Forelimb muscle (tissue), 1 donor: ENCODE data around the gene CD7. TPM values are rescaled to one million over a fixed set of nuclear protein-coding genes. Genes with fewer than 3 reads are reported as not detected.

Experiments used
- DNase-seq: peaks from one replicate; pipeline ENCODE4 v3.0.0-alpha.2; 2013; ENCODE audit warnings: low read depth
- polyA plus RNA-seq: library from polyadenylated mRNA; unstranded; fragments of 120-200 nt; gene quantifications from one replicate; pipeline ENCODE4 v1.2.1, GENCODE V29; 2013; ENCODE audit not compliant: insufficient read length

CD7 gene
- polyA plus RNA-seq, 1 donor, result 0.43 TPM

DNA sequence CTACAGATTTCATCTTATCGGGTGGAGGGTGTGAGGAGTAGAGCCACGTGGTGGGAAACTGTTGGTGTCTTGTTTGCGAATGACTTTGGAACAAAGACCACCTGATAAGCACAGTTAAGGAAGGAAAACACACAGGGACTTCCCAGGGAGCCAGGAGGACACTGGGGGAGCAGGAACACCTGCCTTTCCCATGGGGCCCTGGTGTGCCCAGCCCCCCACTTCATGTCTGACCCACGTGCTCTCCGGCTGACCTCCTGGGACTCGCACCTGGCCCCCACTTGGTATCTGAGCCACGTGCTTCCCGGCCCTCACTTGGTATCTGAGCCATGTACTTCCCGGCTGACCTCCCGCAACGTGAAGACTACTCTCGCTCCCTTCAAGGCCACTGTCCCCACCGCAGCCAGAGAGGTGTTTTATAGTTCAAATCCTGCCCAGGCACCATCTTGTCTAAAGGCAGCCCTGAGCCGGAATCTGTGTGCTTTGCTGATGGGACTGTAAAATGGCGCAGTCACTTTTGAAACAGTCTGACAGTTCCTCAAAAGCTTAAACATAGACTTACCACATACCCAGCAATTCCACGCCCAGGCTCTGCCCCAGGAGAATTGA lies 38.5 kb downstream of the CD7 start:
- no peak for DNase-seq

DNA sequence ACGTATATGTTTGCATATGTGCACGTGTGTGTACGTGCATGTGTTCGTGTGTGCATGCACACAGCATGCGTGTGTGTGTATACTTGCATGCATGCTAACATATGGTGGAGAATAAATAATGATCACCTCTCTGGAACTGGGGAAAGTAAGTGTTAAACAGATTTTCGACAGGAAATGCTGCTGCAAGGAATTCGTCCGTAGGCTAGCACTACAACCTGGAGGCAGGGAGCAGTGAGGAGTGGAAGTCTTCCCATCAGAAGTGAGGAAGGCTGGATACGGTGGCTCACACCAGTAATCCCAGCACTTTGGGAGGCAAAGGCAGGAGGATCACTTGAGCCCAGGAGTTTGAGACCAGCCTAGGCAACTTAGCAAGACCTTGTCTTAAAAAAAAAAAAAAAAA lies 39.1 kb downstream of the CD7 start:
- DNase-seq, result no peak

DNA sequence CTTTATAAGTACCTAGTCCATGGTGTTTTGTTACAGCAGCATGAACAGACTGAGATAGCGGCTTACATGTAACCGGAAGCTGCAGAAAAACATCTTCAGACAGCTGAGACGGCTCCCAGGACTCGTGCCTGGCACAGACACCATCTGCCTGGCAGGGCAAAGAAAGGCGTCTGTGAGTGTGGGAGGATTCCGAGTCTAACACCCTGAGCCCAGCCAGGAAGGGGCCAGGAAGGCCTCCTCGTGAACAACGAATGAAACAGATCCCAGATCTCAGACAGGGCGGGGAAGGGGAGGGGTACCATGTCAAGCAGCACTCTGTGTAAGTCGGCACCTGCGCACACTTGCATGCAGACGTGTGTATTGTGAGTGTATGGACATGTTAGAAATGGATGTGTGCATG lies 39.6 kb downstream of the CD7 start:
- no peak for DNase-seq

DNA sequence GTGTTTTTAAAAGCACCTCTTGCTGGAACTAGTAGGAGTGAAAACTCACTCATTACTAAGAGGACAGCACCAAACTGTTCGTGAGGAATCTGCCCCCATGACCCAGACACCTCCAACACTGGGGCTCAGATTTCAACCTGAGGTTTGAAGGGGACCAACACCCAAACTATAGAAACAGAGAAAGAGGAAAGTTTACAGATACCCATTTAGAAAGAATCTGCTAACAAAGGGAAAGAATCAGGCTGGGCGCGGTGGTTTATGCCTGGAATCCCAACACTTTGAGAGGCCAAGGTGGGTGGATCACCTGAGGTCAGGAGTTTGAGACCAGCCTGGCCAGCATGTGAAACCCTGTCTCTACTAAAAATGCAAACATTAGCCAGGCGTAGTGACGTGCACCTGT lies 40.5 kb downstream of the CD7 start:
- DNase-seq, result no peak

DNA sequence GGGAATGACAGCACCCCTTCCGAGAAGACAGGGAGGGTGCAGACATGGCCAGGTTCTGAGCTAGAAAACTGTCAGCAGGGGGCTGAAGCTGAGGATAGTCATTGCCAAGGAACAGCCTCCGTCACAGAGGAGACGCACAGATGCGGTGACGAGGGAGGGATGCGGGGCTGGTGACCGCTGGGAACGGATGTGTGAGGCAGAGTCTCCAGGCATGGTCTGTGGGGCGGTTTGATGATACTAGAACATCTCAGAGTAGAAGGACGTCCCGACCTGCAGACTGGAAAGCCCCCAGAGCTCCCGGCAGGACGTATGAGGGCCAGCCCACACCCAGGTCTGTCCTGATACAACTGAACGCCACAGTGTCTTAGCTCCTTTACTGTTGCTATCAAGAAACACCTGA lies 42.1 kb downstream of the CD7 start:
- DNase-seq, result no peak

DNA sequence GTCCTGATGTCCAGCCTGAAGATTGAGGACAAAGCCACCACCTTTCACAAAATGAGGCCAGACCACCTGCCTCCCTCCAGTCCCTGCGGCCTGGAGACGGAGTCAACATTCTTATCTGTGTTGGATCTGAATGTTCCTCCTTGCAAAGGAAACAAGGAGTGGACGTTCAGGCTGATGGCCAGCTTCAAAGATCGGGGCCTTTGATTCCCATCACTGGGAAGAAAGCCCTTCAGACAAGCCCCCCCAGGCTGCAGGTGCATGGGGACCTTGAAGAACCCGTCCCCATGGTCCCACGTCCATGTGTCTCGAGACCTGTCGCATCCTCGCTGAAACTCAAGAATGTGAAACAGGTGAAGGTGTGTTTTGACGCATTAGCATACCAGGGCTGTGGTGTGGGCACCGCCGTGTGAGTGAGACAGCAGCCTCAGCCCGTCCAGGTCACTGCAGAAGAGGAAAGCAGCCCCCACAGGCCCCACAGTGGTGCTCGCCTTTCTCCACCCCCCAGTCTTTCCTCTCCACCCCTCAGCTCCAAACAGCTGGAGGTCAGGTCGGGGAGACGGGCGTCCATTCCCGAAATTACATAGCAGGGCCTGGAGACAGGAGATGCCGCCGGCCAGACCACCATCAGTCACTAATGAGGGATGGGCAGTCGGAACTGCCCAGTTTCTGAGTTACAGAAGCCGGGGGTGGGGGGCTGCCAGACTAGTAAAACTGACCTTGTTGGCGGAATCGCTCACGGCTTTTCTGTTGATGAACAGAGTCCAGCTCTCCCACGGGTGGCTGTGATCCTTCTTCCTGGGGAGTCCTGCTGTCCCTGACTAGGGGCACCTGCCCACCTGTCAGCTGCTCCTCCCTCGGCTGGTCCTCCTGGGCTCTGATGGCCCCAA lies 43.0 kb downstream of the CD7 start:
- no peak for DNase-seq

DNA sequence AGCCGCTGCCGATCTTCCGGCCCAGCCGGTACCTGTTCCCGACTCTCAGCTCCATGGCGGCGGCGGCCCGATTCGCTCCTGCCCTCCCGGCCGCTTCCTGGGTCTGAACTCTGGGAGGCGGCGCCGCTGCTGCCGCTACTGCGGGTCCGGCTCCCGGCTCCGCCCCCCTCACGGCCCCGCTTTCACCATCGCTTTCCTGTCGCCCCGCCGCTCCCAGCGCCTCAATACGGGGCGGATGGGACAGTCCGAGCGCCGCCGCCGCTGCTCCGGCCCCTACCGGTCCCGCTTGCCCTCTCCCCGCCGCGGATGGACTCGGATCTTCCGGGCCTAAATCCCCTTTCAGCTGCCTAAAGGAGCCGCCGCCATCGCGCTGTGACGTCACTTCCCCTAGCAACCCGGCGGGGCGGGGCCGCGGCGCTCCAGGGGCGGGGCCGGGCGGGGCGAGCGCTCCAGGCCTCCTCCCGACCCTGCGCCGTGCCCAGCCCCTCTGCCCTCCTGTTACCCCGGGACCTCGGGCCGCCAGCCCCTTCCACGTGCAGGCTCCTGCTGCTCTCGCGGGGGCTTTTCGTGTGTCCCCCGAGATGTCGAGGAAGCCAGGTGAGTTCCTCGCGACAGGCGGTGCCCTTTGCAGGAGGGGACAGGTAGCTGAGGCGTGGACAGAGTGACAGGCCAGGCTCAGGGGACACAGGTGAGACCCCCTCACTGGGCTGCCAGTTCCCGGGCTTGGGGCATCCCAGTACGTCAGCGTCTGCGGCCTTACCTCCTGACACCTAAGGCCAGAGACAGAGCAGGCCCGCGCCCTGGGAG lies 43.9 kb downstream of the CD7 start, which contains the start of gene CSNK1D:
Gene CSNK1D, minus strand, starts transcription at position 374 of the 807 bp plus-strand sequence. Its CDS starts 319 bp downstream, at position 55.
- DNase-seq, result no peak

DNA sequence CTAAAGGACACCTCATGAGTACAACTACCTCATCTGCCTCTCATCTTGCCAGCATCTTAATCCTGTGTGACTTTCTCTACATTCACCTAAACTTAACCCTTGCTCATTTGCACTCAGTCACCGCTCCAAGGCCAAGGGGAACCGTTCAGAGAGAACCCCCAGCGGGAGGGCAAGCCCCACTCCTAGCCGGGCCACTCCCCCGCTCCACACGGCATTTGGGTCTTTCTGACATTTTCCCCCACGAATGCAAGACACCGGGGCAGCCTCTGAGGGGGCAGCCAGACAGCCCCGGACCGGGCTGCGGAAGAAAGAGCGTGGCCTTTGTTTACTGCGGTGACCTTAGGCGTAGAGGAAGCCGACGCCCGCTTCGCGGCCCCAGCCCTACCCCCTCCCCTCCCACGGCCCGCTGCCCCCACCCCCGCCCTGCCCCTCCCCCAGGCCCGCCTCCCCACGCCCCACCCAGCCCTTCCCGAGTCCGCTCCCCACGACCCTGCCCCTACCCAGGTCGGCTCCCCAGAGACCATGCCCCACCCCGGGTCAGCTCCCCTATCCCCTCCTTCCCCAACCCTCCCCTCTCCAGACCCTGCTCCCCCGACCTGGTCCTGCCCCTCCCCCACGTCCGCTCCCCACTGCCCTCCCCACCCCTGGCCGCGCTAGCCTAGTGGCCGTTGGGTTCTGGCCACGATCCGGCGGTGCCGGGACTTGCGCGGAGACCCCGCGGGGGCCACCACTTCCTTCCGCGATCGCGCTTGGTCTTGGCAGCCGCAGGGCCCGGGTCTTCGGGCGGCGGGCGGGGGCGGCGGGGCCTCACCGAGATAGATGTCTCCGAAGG lies 44.7 kb downstream of the CD7 start:
- no peak for DNase-seq

DNA sequence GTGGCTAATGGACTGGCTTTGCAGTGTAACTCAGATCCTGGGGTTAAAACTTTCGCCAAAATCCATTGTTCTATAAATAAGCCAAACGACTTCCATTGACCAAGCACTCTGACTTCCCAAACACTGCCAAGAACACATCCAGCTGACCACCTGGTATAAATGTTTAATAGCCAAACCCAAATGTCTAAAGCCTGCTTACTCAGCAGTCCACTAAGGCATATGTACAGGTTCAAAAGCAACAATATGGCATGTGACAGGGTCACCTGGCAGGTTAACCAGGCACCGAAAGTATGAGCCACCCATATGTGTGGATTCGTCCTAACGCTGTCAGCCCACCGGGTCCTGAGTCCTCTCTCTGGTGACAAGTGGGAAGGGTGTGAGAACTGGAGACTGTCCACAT lies 46.0 kb downstream of the CD7 start:
- DNase-seq, result no peak

DNA sequence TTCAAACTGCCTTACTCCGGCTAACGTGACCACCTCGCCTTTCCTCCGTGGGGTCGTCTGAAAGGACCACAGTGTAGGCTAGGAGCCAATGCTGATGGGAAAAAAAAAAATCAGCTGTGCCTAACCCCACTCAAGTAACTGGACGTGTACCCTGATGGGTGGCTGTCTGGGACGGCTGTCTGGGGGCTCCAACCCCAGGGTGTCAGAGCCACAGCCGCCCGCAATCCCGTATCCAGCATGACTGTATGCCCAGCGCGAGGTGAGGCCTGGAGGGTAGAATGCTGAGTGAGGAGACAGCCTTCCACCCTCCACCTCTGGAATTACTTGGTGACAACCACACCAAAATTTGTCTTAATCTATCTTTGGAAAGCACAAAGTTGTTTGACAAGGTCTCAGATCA lies 46.8 kb downstream of the CD7 start:
- DNase-seq, result no peak

DNA sequence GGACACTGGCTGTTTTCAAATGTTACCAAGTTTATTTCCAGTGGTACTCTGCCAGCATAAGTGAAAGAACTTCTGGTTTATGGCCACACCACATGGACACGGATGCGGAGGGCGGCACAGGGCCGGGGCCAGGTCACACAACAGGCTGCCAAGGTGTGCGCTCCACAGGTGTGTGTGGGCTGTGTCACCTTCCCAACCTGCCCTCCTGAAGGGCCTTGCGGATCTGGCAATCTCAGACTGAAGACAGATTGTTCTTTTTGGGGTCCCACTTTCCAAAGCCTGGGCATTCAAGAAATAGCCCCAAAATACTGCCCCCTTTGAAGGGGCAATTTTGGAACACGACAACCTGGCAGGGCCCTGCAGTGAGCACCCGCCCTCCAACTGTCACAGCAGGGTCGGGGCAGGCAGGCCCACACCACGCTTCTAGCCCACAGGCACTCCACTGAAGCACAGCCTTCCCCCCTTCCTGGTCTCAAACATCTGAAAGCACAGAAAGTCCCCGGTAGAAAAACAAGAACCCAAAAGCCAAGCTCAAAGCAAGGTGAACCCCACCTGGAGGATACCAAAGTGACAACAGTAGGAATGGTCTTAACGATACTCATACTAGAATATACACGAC lies 47.4 kb downstream of the CD7 start:
- DNase-seq, result no peak

DNA sequence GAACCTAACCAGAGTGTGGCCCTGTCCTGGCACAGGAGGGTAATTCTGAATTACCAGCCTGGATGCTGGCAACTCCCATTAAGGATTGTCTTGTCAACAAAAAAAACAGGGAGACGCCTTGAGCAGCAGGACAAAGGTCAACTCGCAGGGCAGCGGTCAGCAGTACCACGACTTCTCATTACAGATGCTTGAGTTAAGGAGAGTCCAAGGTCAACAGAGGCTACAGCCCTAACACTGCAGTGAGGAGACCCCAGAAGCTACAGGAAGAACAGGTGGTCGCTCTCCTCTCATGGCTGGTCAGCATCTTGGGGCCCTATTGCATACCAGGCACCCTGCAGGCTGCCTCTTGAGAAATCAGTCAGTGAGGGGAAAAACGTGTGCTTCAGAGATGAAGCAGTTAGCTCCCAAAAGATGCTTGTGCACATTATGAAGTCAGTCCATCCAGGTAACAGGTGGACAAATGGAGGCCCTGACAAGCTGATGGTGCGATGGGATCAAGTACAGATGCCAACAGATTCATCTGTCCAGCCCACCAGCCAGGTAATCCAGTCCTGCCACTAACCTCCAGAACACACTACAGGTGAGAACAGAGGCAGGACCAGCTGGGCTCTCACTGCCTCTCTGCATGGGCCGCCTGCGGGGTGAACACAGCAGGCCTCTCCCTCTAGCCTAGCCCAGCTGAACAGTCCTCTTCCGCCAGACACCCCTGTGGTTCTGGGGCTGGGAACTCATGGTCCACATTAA lies 48.1 kb downstream of the CD7 start:
- no peak for DNase-seq

DNA sequence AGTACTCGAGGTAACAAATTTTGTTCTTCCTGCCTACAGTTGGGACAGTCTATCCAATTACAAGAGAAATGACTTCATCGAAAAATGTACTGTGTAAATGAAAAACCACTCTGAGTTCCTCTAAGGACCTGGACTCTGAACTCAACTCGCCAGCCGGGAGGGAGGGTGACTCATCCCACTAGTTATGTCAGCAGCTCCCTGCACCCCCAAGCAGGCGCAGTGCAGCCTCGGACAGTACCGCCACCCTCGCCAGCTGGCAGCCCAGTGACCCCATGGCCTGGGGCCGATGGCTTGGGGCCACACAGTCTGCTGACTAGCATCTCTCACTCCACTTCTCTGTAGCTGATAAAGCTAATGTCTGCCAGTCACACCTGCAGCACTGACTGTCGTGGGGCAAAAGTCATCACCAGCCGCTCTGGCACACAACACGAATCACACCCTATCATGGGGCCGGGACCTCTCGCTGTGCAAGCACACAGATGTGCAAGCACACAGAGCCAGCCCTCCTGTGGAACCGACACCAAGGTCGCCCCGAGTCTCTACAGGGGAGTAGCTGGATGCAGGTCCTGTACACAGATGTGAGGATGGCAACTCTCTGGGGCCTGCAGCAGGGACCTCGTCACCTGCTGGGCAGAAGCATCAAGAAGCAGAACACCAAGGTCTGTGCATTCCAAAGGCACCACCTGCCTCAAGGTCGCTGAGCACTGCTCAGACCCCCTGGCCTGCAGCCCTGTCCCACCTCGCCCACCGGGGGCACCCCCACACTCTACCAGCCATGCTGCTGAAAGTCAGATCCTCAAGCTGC lies 49.6 kb downstream of the CD7 start:
- DNase-seq, result peak; percentile 72

DNA sequence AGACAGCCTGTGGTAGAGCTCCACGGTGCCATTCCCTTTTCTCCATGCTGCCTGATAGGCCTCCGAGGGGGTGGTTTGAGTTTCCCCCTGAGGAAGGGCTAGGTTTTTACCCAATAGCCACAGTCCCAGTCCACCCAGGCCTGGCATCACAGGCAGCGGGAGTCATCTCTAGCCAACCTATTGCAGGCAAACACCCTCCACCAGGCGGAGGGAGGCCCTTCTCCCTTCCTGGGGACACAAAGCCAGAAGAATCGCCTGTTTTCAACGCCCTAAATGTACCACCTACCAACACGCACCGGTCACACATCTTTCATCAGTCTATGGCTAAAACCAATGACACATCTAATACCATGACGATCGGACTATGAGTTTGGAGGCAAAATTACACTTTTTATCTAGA lies 51.3 kb downstream of the CD7 start:
- DNase-seq, result no peak

Other genes starting within 250 kb of the CD7 start
- gene FASN, start 219.4 kb downstream of the CD7 start, polyA plus RNA-seq, result 24.6 TPM
- gene CCDC57, start 104.8 kb downstream of the CD7 start, polyA plus RNA-seq, result 31.7 TPM
- gene SLC16A3, start 88.6 kb downstream of the CD7 start, polyA plus RNA-seq, result 29.7 TPM
- 63.5 TPM for gene CSNK1D, start 43.9 kb downstream of the CD7 start, polyA plus RNA-seq
- gene SECTM1, start 16.2 kb upstream of the CD7 start, polyA plus RNA-seq, result 3.3 TPM
- gene TEX19, start 41.6 kb upstream of the CD7 start, polyA plus RNA-seq, result not detected
- 5.8 TPM for gene UTS2R, start 54.2 kb upstream of the CD7 start, polyA plus RNA-seq
- gene HEXD, start 100.7 kb upstream of the CD7 start, polyA plus RNA-seq, result 19.6 TPM
- 17.9 TPM for gene OGFOD3, start 101.0 kb upstream of the CD7 start, polyA plus RNA-seq
- 25.2 TPM for gene CYBC1, start 133.1 kb upstream of the CD7 start, polyA plus RNA-seq
- gene NARF, start 141.1 kb upstream of the CD7 start, polyA plus RNA-seq, result 60.0 TPM
- gene FOXK2, start 202.1 kb upstream of the CD7 start, polyA plus RNA-seq, result 37.9 TPM